ENCODE measurements around the gene LTK. TPM values are rescaled to one million over a fixed set of nuclear protein-coding genes. Genes with fewer than 3 reads are reported as not detected.

LTK gene
- polyA plus RNA-seq, 1 donor (not counting 4 experiments of a cell fraction or from before 2014, with no cell fraction given), result not detected

GRCh38 chr15:41511899-41512369 lies 1.7 kb downstream of the LTK start:
- peaks cover 15% of the 10 kb centered on the region for H3K4me1 ChIP-seq (ENCODE audit: control insufficient read depth, extremely low read depth, insufficient read depth, low read length)
- no peak overlapping the region for H2AFZ ChIP-seq (ENCODE audit: control insufficient read depth, low read length)
- no peak overlapping the region for H3K27ac ChIP-seq (ENCODE audit: control insufficient read depth, insufficient read depth, low read length)
- peaks cover 2% of the 10 kb centered on the region for H4K20me1 ChIP-seq (ENCODE audit: control insufficient read depth, extremely low read depth, insufficient read depth, low read length)
- DNase-seq (ENCODE audit: low read depth, low spot score), result no peak
- dilution Hi-C loops (cut with MboI; ENCODE audit: extremely low pct_ligation_motif_present, low sequenced_read_pairs), result no loop called here
- H3K9me1 ChIP-seq (ENCODE audit: control insufficient read depth, extremely low read depth, insufficient read depth, low read length), result no peaks in the 10 kb centered on the region
- no peak overlapping the region for H3K9ac ChIP-seq (ENCODE audit: control insufficient read depth, extremely low read depth, insufficient read depth, low read length)
- peaks cover 43% of the 10 kb centered on the region for H3K27me3 ChIP-seq (ENCODE audit: control insufficient read depth, extremely low read depth, insufficient read depth, low read length)
- TF ChIP-seq EZH2 (IDR thresholded peaks at IDR 0.05; ENCODE audit: low read length), result no peak
- peak in 1 of 3 experiments; percentile 18 for TF ChIP-seq CTCF (optimal IDR thresholded peaks at IDR 0.05 in 1 of 3, IDR thresholded peaks at IDR 0.05 in 1 of 3, conservative IDR thresholded peaks at IDR 0.05 in 1 of 3; ENCODE audit: extremely low read depth in 1 of 3, insufficient read depth in 2 of 3, low read length in 3 of 3)
- H3K4me3 ChIP-seq (ENCODE audit: control insufficient read depth in 2 of 3, extremely low read depth in 1 of 3, insufficient read depth in 2 of 3, low read depth in 1 of 3, low read length in 3 of 3), result no peak overlapping the region
- peak overlapping the region; percentile 20 for H3K4me2 ChIP-seq (ENCODE audit: control insufficient read depth, extremely low read depth, insufficient read depth, low read depth, low read length)
- no peak for FAIRE-seq
- no peaks in the 10 kb centered on the region for H3K79me2 ChIP-seq (ENCODE audit: control insufficient read depth, insufficient read depth, low read length)
- no peaks in the 10 kb centered on the region for H3K36me3 ChIP-seq (ENCODE audit: control insufficient read depth in 2 of 2, extremely low read depth in 1 of 2, insufficient read depth in 2 of 2, low read length in 2 of 2)
- H3K9me3 ChIP-seq (ENCODE audit: control insufficient read depth, low read depth, low read length), result no peaks in the 10 kb centered on the region

- no peaks in the 10 kb centered on the region for H3K9me3 ChIP-seq (ENCODE audit: control insufficient read depth, low read depth, low read length)
- H3K36me3 ChIP-seq (ENCODE audit: control insufficient read depth in 2 of 2, extremely low read depth in 1 of 2, insufficient read depth in 2 of 2, low read length in 2 of 2), result no peaks in the 10 kb centered on the region
- no peaks in the 10 kb centered on the region for H3K9me1 ChIP-seq (ENCODE audit: control insufficient read depth, extremely low read depth, insufficient read depth, low read length)
- DNase-seq (ENCODE audit: low read depth, low spot score) (no peak), FAIRE-seq (no peak)
- H3K4me2 ChIP-seq (ENCODE audit: control insufficient read depth, extremely low read depth, insufficient read depth, low read depth, low read length), result peak overlapping the region; percentile 5
- H4K20me1 ChIP-seq (ENCODE audit: control insufficient read depth, extremely low read depth, insufficient read depth, low read length), result peaks cover 2% of the 10 kb centered on the region
- H3K9ac ChIP-seq (ENCODE audit: control insufficient read depth, extremely low read depth, insufficient read depth, low read length), result no peak overlapping the region
- H3K27ac ChIP-seq (ENCODE audit: control insufficient read depth, insufficient read depth, low read length), result no peak overlapping the region
- no peaks in the 10 kb centered on the region for H3K79me2 ChIP-seq (ENCODE audit: control insufficient read depth, insufficient read depth, low read length)
- H2AFZ ChIP-seq (ENCODE audit: control insufficient read depth, low read length), result no peak overlapping the region
- H3K27me3 ChIP-seq (ENCODE audit: control insufficient read depth, extremely low read depth, insufficient read depth, low read length), result peaks cover 43% of the 10 kb centered on the region
- no peak overlapping the region for H3K4me3 ChIP-seq (ENCODE audit: control insufficient read depth in 2 of 3, extremely low read depth in 1 of 3, insufficient read depth in 2 of 3, low read depth in 1 of 3, low read length in 3 of 3)
- peak; percentile 49 for TF ChIP-seq EZH2 (IDR thresholded peaks at IDR 0.05; ENCODE audit: low read length)
- TF ChIP-seq CTCF (optimal IDR thresholded peaks at IDR 0.05 in 1 of 3, IDR thresholded peaks at IDR 0.05 in 1 of 3, conservative IDR thresholded peaks at IDR 0.05 in 1 of 3; ENCODE audit: extremely low read depth in 1 of 3, insufficient read depth in 2 of 3, low read length in 3 of 3), result no peak
- peaks cover 15% of the 10 kb centered on the region for H3K4me1 ChIP-seq (ENCODE audit: control insufficient read depth, extremely low read depth, insufficient read depth, low read length)
- dilution Hi-C loops (cut with MboI; ENCODE audit: extremely low pct_ligation_motif_present, low sequenced_read_pairs), result no loop called here
Measured at GRCh38 chr15:41511331-41511898, 2.2 kb downstream of the LTK start.
